Measurements from ENCODE around the gene TULP1. TPM values are rescaled to one million over a fixed set of nuclear protein-coding genes. Genes with fewer than 3 reads are reported as not detected.

TULP1 gene
- total RNA-seq, 1 donor from 2014 or later, result not detected

GRCh38 chr6:35500782-35501181 lies 11.9 kb downstream of the TULP1 start:
- Mint-ChIP-seq H3K4me1 (ENCODE audit: low read depth) (no peaks in the 10 kb centered on the region), H3K4me3 (no peak overlapping the region), H3K36me3 (ENCODE audit: low read depth) (no peaks in the 10 kb centered on the region), H3K27ac (no peak overlapping the region), H3K9me3 (no peaks in the 10 kb centered on the region), H3K27me3 (ENCODE audit: insufficient read depth) (peaks cover 32% of the 10 kb centered on the region)
- DNase-seq (ENCODE audit: low spot score), result no peak
- intact Hi-C loops (cut with micrococcal nuclease), result no loop called here

DNA sequence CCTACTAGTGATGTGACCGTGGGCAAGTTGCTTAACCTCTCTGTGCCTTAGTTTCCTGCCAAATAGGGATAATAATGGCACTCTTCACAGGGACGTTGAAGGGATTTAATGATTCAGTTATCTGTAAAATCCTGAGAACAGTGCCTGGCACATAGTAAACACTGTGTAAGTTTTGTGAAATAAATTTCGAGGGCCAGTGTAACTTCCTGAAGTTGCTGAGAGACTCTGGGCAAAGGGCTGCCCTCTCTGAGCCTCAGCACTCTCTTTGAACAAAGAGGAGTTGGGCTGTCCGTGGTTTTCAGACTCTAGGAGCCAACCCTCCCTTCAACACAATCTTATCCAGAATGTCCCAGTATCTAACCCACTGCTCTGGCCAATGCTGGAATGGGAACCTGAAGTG lies 13.3 kb downstream of the TULP1 start:
- intact Hi-C loops (cut with micrococcal nuclease), result no loop called here

GRCh38 chr6:35498422-35499067 lies 14.2 kb downstream of the TULP1 start:
- H3K36me3 Mint-ChIP-seq (ENCODE audit: low read depth), result no peaks in the 10 kb centered on the region

More for the DNA sequence above, 13.3 kb downstream of the TULP1 start:
- Mint-ChIP-seq H3K4me1 (ENCODE audit: low read depth) (no peaks in the 10 kb centered on the region), H3K36me3 (ENCODE audit: low read depth) (no peaks in the 10 kb centered on the region), H3K27me3 (ENCODE audit: insufficient read depth) (peaks cover 36% of the 10 kb centered on the region), H3K27ac (no peak overlapping the region), H3K4me3 (no peak overlapping the region), H3K9me3 (no peaks in the 10 kb centered on the region)
- no peak for DNase-seq (ENCODE audit: low spot score)

GRCh38 chr6:35497571-35498421 lies 14.9 kb downstream of the TULP1 start:
- Mint-ChIP-seq H3K36me3 (ENCODE audit: low read depth) (no peaks in the 10 kb centered on the region), H3K4me3 (peak overlapping the region; percentile 63), H3K9me3 (no peaks in the 10 kb centered on the region), H3K4me1 (ENCODE audit: low read depth) (peaks cover 5% of the 10 kb centered on the region), H3K27me3 (ENCODE audit: insufficient read depth) (peaks cover 27% of the 10 kb centered on the region), H3K27ac (peak overlapping the region; percentile 65)
- DNase-seq (ENCODE audit: low spot score), result peak; percentile 19
- intact Hi-C loops (cut with micrococcal nuclease), result loop anchor here (1.0 kb wide), 2 partner anchors 29 to 45 kb away; partner anchors contain the start of genes FANCE and RPL10A

More at GRCh38 chr6:35498422-35499067, 14.2 kb downstream of the TULP1 start:
- H3K9me3 Mint-ChIP-seq, result no peaks in the 10 kb centered on the region
- no peak for DNase-seq (ENCODE audit: low spot score)
- peak overlapping the region; percentile 63 for H3K4me3 Mint-ChIP-seq
- H3K4me1 Mint-ChIP-seq (ENCODE audit: low read depth), result peaks cover 5% of the 10 kb centered on the region
- intact Hi-C loops (cut with micrococcal nuclease), result loop anchor here (1.0 kb wide), 1 partner anchor 46 kb away; the partner anchor contains the start of gene FANCE
- H3K27me3 Mint-ChIP-seq (ENCODE audit: insufficient read depth), result peaks cover 32% of the 10 kb centered on the region
- no peak overlapping the region for H3K27ac Mint-ChIP-seq

GRCh38 chr6:35496841-35497570 lies 15.7 kb downstream of the TULP1 start, which contains the start of gene TEAD3:
TSS of gene TEAD3 (minus strand) at chr6:35497079.
- H3K4me3 Mint-ChIP-seq, result peak within 1 kb of the TSS; percentile 73
- peak within 1 kb of the TSS; percentile 65 for H3K27ac Mint-ChIP-seq
- intact Hi-C loops (cut with micrococcal nuclease), result loop anchor here (1.0 kb wide), 1 partner anchor 29 kb away; the partner anchor contains the start of gene RPL10A
- H3K9me3 Mint-ChIP-seq, result no peaks in the 10 kb centered on the region
- no peaks in the 10 kb centered on the region for H3K36me3 Mint-ChIP-seq (ENCODE audit: low read depth)
- peaks cover 5% of the 10 kb centered on the region for H3K4me1 Mint-ChIP-seq (ENCODE audit: low read depth)
- peaks cover 26% of the 10 kb centered on the region for H3K27me3 Mint-ChIP-seq (ENCODE audit: insufficient read depth)
- peak; percentile 38 for DNase-seq (ENCODE audit: low spot score)

DNA sequence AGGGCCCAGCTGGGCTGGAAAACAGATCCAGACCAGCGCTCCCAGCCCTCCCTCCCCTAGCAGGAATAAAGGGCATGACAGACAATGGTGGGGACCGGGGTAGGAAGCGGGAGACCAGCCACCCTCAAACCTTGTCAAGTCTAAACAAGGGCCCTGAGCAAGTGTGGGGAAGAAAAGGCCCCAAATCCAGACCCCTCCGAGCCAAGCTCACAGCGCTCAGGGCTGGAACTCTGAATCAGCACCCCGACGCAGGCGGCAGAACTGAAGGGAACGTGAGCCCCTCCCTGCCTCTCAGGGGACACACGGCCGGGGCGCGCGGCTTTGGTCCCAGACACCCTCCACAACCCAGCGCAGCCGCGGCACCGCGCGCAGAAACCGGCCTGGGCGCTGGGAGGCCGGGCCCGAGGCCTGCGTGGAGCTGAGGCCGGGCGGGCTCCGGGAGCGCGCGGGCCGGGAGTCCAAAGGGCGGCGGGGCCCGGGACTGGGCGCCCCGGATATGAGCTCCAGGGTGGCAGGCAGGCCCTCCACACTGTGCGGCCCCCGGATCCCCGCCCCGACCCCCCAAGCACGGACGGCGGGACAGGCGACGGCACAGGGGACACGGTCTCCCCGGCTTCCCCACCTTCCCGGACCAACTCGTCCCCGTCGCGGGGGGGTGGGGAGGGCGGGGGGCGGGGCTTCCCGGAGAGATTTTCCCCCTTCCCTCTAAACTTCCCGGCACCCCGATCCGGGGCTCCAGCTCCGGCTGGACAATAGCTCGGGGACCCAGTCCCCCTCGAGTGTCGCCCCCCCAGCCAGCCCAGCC lies 16.5 kb downstream of the TULP1 start:
- intact Hi-C loops (cut with micrococcal nuclease), result no loop called here
- peak overlapping the region; percentile 73 for H3K4me3 Mint-ChIP-seq

GRCh38 chr6:35495258-35496035 lies 17.2 kb downstream of the TULP1 start:
- H3K27ac Mint-ChIP-seq, result no peak overlapping the region
- H3K4me1 Mint-ChIP-seq (ENCODE audit: low read depth), result peaks cover 5% of the 10 kb centered on the region

More for the DNA sequence above, 16.5 kb downstream of the TULP1 start:
- Mint-ChIP-seq H3K27ac (no peak overlapping the region), H3K4me1 (ENCODE audit: low read depth) (peaks cover 5% of the 10 kb centered on the region), H3K9me3 (no peaks in the 10 kb centered on the region), H3K27me3 (ENCODE audit: insufficient read depth) (peaks cover 26% of the 10 kb centered on the region), H3K36me3 (ENCODE audit: low read depth) (no peaks in the 10 kb centered on the region)
- DNase-seq (ENCODE audit: low spot score), result no peak

GRCh38 chr6:35494161-35494563 lies 18.5 kb downstream of the TULP1 start:
- no peak overlapping the region for H3K27ac Mint-ChIP-seq
- H3K27me3 Mint-ChIP-seq (ENCODE audit: insufficient read depth), result peaks cover 13% of the 10 kb centered on the region
- intact Hi-C loops (cut with micrococcal nuclease), result no loop called here
- no peak for DNase-seq (ENCODE audit: low spot score)
- H3K4me3 Mint-ChIP-seq, result no peak overlapping the region
- no peaks in the 10 kb centered on the region for H3K36me3 Mint-ChIP-seq (ENCODE audit: low read depth)
- no peaks in the 10 kb centered on the region for H3K9me3 Mint-ChIP-seq
- H3K4me1 Mint-ChIP-seq (ENCODE audit: low read depth), result peaks cover 5% of the 10 kb centered on the region

More at GRCh38 chr6:35495258-35496035, 17.2 kb downstream of the TULP1 start:
- intact Hi-C loops (cut with micrococcal nuclease), result no loop called here
- Mint-ChIP-seq H3K27me3 (ENCODE audit: insufficient read depth) (peaks cover 24% of the 10 kb centered on the region), H3K36me3 (ENCODE audit: low read depth) (no peaks in the 10 kb centered on the region), H3K4me3 (peak overlapping the region; percentile 73), H3K9me3 (no peaks in the 10 kb centered on the region)
- DNase-seq (ENCODE audit: low spot score), result no peak

DNA sequence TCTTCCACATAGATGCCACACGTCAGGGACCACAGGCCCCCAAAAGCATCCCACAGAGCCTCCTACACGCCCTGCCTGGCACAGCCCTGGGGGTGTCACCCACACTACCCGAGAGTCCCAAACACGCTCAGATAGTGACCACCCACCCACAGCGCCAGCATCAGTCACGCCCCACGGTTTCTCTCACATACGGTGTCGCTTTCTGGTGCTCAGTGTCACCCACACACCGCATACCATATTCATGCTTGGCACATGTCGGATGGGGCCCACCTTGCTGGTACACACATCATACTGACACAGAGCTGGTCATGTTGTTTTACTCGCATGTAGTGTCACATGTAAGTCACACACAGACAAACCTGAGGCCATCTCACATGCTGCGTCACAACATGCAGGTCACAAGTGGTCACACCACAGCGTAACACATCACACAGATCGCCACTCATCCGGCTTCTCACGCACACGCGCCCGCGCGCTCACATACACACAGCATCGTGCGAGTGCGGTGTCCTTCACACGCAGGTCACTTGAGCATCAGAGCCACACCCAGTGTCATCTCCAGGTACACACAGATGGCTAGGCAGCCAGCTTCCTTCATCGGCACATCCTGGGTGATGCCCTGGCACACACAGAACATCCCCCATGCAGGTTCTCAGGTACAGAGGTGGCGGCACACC lies 19.3 kb downstream of the TULP1 start:
- DNase-seq (ENCODE audit: low spot score), result no peak
- Mint-ChIP-seq H3K4me1 (ENCODE audit: low read depth) (peaks cover 5% of the 10 kb centered on the region), H3K27me3 (ENCODE audit: insufficient read depth) (peaks cover 6% of the 10 kb centered on the region), H3K4me3 (no peak overlapping the region), H3K36me3 (ENCODE audit: low read depth) (no peaks in the 10 kb centered on the region), H3K27ac (no peak overlapping the region), H3K9me3 (no peaks in the 10 kb centered on the region)
- intact Hi-C loops (cut with micrococcal nuclease), result no loop called here

GRCh38 chr6:35492974-35493284 lies 19.8 kb downstream of the TULP1 start:
- Mint-ChIP-seq H3K4me1 (ENCODE audit: low read depth) (peaks cover 5% of the 10 kb centered on the region), H3K4me3 (no peak overlapping the region), H3K27ac (no peak overlapping the region)

GRCh38 chr6:35492258-35492973 lies 20.3 kb downstream of the TULP1 start:
- Mint-ChIP-seq H3K9me3 (no peaks in the 10 kb centered on the region), H3K27me3 (ENCODE audit: insufficient read depth) (peaks cover 5% of the 10 kb centered on the region), H3K4me1 (ENCODE audit: low read depth) (peaks cover 5% of the 10 kb centered on the region), H3K36me3 (ENCODE audit: low read depth) (no peaks in the 10 kb centered on the region), H3K4me3 (no peak overlapping the region), H3K27ac (no peak overlapping the region)
- no peak for DNase-seq (ENCODE audit: low spot score)
- intact Hi-C loops (cut with micrococcal nuclease), result no loop called here

More at GRCh38 chr6:35492974-35493284, 19.8 kb downstream of the TULP1 start:
- H3K36me3 Mint-ChIP-seq (ENCODE audit: low read depth), result no peaks in the 10 kb centered on the region
- no peak for DNase-seq (ENCODE audit: low spot score)
- intact Hi-C loops (cut with micrococcal nuclease), result no loop called here
- H3K27me3 Mint-ChIP-seq (ENCODE audit: insufficient read depth), result peaks cover 5% of the 10 kb centered on the region
- no peaks in the 10 kb centered on the region for H3K9me3 Mint-ChIP-seq

Data from activated T-helper 1 cell treated with anti-CD3 and anti-CD28 coated beads, Interleukin-12 subunit alpha, Interleukin-12 subunit beta, Interleukin-2, Interleukin-4 antibody, amounts not matched to agents 30 ng/mL and 10 ng/mL and 1 ng/mL, durations not matched to agents 14 hours and 24 hours and 36 hours (primary cell).